Measurements from ENCODE around the gene MID2.

Gene MID2

GRCh38 chrX:107840971-107841370 lies 15.3 kb downstream of the MID2 start:
- TF ChIP-seq CTCF (IDR thresholded peaks at IDR 0.05; ENCODE audit: low read depth, low read length, missing control alignments): no peak
- no peak overlapping the region for H3K4me3 ChIP-seq (ENCODE audit: low read depth, low read length)
- in situ Hi-C loops (cut with HindIII; ENCODE audit: low sequenced_read_pairs): no loop called here
- DNase-seq (ENCODE audit: low read depth): no peak

- DNase-seq (ENCODE audit: low read depth): no peak
- no peak overlapping the region for H3K4me3 ChIP-seq (ENCODE audit: low read depth, low read length)
- TF ChIP-seq CTCF (IDR thresholded peaks at IDR 0.05; ENCODE audit: low read depth, low read length, missing control alignments): no peak
- in situ Hi-C loops (cut with HindIII; ENCODE audit: low sequenced_read_pairs): no loop called here
Measured at GRCh38 chrX:107842715-107843400, 17.2 kb downstream of the MID2 start.

- no peak for TF ChIP-seq CTCF (IDR thresholded peaks at IDR 0.05; ENCODE audit: low read depth, low read length, missing control alignments)
- DNase-seq (ENCODE audit: low read depth): no peak
- H3K4me3 ChIP-seq (ENCODE audit: low read depth, low read length): no peak overlapping the region
- in situ Hi-C loops (cut with HindIII; ENCODE audit: low sequenced_read_pairs): no loop called here
Measured at GRCh38 chrX:107845625-107846024, 20.0 kb downstream of the MID2 start.

- no peak overlapping the region for H3K4me3 ChIP-seq (ENCODE audit: low read depth, low read length)
- no peak for DNase-seq (ENCODE audit: low read depth)
- in situ Hi-C loops (cut with HindIII; ENCODE audit: low sequenced_read_pairs): no loop called here
- no peak for TF ChIP-seq CTCF (IDR thresholded peaks at IDR 0.05; ENCODE audit: low read depth, low read length, missing control alignments)
Measured at GRCh38 chrX:107848591-107848990, 22.9 kb downstream of the MID2 start.

GRCh38 chrX:107849747-107850421 lies 24.2 kb downstream of the MID2 start:
- DNase-seq (ENCODE audit: low read depth): no peak
- H3K4me3 ChIP-seq (ENCODE audit: low read depth, low read length): no peak overlapping the region
- in situ Hi-C loops (cut with HindIII; ENCODE audit: low sequenced_read_pairs): no loop called here
- no peak for TF ChIP-seq CTCF (IDR thresholded peaks at IDR 0.05; ENCODE audit: low read depth, low read length, missing control alignments)

GRCh38 chrX:107850422-107850765 lies 24.7 kb downstream of the MID2 start:
- no peak overlapping the region for H3K4me3 ChIP-seq (ENCODE audit: low read depth, low read length)
- in situ Hi-C loops (cut with HindIII; ENCODE audit: low sequenced_read_pairs): no loop called here
- no peak for DNase-seq (ENCODE audit: low read depth)
- TF ChIP-seq CTCF (IDR thresholded peaks at IDR 0.05; ENCODE audit: low read depth, low read length, missing control alignments): no peak

Measured in astrocyte of the cerebellum (primary cell).